Measurements from ENCODE around the gene OXGR1.

- TF ChIP-seq TCF3 (CRISPR knock-in tag; IDR thresholded peaks at IDR 0.05) (no peak), ZFX (CRISPR knock-in tag; IDR thresholded peaks at IDR 0.05) (no peak), CBX5 (IDR thresholded peaks at IDR 0.05; ENCODE audit: borderline replicate concordance, low read depth) (no peak), POU5F1 (IDR thresholded peaks at IDR 0.05; ENCODE audit: borderline replicate concordance, low read depth, low read length, partially characterized antibody) (no peak), BHLHE40 (IDR thresholded peaks at IDR 0.05; ENCODE audit: low read length) (no peak), ARID3B (CRISPR knock-in tag; IDR thresholded peaks at IDR 0.05; ENCODE audit: borderline replicate concordance) (no peak), HCFC1 (IDR thresholded peaks at IDR 0.05; ENCODE audit: low read depth, low read length) (no peak), ELF4 (CRISPR knock-in tag; IDR thresholded peaks at IDR 0.05) (no peak), ASH1L (IDR thresholded peaks at IDR 0.05; ENCODE audit: borderline replicate concordance, low read depth, partially characterized antibody) (no peak), CTCF (IDR thresholded peaks at IDR 0.05 in 2 of 3, conservative IDR thresholded peaks at IDR 0.05 in 1 of 3; ENCODE audit: insufficient read depth in 2 of 3, low read depth in 1 of 3, low read length in 3 of 3) (no peak)
- TF ChIP-seq, protein P1, sequence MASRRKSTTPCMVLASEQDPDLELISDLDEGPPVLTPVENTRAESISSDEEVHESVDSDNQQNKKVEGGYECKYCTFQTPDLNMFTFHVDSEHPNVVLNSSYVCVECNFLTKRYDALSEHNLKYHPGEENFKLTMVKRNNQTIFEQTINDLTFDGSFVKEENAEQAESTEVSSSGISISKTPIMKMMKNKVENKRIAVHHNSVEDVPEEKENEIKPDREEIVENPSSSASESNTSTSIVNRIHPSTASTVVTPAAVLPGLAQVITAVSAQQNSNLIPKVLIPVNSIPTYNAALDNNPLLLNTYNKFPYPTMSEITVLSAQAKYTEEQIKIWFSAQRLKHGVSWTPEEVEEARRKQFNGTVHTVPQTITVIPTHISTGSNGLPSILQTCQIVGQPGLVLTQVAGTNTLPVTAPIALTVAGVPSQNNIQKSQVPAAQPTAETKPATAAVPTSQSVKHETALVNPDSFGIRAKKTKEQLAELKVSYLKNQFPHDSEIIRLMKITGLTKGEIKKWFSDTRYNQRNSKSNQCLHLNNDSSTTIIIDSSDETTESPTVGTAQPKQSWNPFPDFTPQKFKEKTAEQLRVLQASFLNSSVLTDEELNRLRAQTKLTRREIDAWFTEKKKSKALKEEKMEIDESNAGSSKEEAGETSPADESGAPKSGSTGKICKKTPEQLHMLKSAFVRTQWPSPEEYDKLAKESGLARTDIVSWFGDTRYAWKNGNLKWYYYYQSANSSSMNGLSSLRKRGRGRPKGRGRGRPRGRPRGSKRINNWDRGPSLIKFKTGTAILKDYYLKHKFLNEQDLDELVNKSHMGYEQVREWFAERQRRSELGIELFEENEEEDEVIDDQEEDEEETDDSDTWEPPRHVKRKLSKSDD (conservative IDR thresholded peaks at IDR 0.05; ENCODE audit: low read length), result no peak
These were observed 25.9 kb upstream of the OXGR1 start for GRCh38 chr13:97020194-97020593.

All from K562 (cell line).